GM12875 (cell line): ENCODE results near the gene KCNIP3.
"Not testable (repeated sequence)": the region's sequence is repeated elsewhere in the genome, so short reads cannot be mapped to it uniquely, and the experiment has no call there.

Source experiments
- H3K4me3 ChIP-seq: one replicate; pipeline ENCODE4 v1.5.1; 2011; ENCODE audit warnings: low read depth, low read length, control low read depth
- TF ChIP-seq, protein P1 (sequence below): IDR thresholded peaks from 2 replicates; pipeline ENCODE4 v1.5.1; 2011; ENCODE audit warnings: low read depth, mild to moderate bottlenecking, control low read depth, inconsistent platforms, low read length, moderate library complexity, borderline replicate concordance; ENCODE audit not compliant: insufficient read depth

Gene KCNIP3

GRCh38 chr2:95354469-95354901, 57.3 kb downstream of the KCNIP3 start:
- TF ChIP-seq, protein P1, sequence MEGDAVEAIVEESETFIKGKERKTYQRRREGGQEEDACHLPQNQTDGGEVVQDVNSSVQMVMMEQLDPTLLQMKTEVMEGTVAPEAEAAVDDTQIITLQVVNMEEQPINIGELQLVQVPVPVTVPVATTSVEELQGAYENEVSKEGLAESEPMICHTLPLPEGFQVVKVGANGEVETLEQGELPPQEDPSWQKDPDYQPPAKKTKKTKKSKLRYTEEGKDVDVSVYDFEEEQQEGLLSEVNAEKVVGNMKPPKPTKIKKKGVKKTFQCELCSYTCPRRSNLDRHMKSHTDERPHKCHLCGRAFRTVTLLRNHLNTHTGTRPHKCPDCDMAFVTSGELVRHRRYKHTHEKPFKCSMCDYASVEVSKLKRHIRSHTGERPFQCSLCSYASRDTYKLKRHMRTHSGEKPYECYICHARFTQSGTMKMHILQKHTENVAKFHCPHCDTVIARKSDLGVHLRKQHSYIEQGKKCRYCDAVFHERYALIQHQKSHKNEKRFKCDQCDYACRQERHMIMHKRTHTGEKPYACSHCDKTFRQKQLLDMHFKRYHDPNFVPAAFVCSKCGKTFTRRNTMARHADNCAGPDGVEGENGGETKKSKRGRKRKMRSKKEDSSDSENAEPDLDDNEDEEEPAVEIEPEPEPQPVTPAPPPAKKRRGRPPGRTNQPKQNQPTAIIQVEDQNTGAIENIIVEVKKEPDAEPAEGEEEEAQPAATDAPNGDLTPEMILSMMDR, result no peak
- H3K4me3 ChIP-seq, result no peak overlapping the region

DNA sequence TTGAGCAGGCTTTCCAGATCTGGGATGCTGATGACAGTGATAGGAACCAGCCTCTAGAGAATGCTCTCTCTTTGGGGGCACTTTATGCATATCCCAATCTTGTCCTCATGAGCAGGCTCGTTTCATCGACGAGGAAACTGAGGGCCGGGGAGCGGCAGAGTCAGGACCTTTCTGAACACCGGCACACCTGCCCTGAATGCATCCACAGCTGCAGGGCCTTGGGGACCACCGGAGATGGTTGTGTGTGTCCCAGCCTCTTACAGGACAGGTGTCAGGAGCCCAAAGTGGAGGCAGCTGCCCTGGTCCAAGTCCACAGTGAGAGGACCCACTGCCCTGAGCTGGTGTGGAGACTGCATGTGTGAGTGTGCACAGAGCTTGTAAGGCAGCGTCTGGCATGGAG, 57.8 kb downstream of the KCNIP3 start:
- TF ChIP-seq, protein P1, result no peak
- H3K4me3 ChIP-seq, result no peak overlapping the region

GRCh38 chr2:95355486-95355885, 58.3 kb downstream of the KCNIP3 start:
- H3K4me3 ChIP-seq, result not testable (repeated sequence)

DNA sequence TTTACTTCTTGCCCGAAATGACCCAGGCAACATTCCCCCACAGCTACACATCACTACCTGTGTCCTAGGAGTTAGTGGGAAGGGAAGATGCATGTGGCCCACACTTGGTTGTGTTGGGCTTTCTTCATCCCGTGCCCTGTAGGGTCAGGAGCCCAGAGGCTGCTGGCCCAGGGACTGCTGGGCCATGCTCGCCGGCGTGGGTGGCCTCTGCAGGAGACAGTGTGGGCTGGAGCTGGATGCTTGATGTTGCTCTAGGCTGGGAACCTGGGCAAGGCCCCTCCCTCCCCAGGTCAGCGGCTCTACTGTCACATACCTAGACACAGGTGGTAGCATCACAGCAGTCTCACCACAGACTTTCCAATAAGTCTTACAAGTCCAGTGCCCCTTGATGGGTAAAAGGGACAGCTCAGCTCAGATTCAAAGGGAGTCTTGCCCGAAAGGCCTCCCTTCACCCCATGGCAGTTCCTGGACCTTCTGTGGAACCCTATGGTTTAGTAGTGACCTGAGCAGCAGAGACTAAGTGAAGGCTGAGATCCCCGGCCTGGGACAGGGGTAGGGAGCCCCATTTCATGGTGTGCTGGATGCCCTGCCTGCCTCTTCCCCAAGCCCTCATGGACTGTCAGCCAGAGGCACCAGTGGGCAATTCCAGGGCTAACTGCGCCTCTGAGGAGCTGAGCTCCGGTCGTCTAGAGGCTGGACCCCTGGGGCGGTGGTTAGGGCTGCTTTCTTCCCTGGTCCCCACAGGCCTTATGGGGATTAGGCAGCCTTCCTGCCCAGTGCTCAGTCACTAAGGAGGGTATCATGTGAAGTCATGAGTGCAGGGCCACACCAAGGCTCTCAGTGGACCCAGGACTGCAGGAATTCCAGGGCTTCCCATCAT, 59.9 kb downstream of the KCNIP3 start:
- TF ChIP-seq, protein P1, result no peak
- no peak overlapping the region for H3K4me3 ChIP-seq

GRCh38 chr2:95357717-95358280, 60.7 kb downstream of the KCNIP3 start:
- no peak overlapping the region for H3K4me3 ChIP-seq
- TF ChIP-seq, protein P1, result no peak

GRCh38 chr2:95359031-95359430, 61.9 kb downstream of the KCNIP3 start:
- TF ChIP-seq, protein P1, result no peak
- no peak overlapping the region for H3K4me3 ChIP-seq

DNA sequence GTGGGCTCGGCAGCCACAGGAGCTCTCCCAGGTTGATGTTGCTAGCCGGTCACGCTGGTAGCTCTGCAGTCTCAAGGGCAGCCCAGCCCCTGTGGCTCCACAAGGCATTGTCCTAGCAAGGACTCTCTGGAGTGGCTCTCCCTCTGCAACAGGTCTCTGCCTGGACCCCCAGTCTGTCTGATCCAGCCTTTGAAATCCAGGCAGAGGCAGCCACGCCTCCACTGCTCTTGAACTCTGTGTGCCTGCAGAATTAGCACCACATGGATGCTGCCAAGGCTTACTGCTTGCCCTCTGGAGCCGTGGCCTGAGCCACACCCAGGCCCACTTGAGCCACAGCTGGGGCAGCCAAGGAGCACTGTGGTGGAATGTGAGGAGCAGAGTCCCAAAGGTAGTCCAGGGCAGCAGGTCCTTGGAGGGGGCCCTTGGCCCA, 62.4 kb downstream of the KCNIP3 start:
- H3K4me3 ChIP-seq, result no peak overlapping the region
- TF ChIP-seq, protein P1, result no peak
